GM19193 (cell line): ENCODE measurements around the gene ZNF473.

Experiments
- POLR2A ChIP-seq: IDR thresholded peaks from 4 replicates; pipeline ENCODE4 v1.6.1; 2011; ENCODE audit not compliant: insufficient read depth, insufficient read length; ENCODE audit errors: extremely low read depth

ZNF473 gene

GRCh38 chr19:50059045-50059444 lies 33.2 kb downstream of the ZNF473 start:
- TF ChIP-seq POLR2A = no peak

- no peak for TF ChIP-seq POLR2A
These were observed 34.3 kb downstream of the ZNF473 start for GRCh38 chr19:50060107-50060506.

- no peak for TF ChIP-seq POLR2A
These were observed 35.8 kb downstream of the ZNF473 start for GRCh38 chr19:50061650-50062049.

- no peak for TF ChIP-seq POLR2A
These were observed 40.1 kb downstream of the ZNF473 start for GRCh38 chr19:50065938-50066337.

GRCh38 chr19:50067575-50067974 lies 41.8 kb downstream of the ZNF473 start:
- no peak for TF ChIP-seq POLR2A
